Spleen (tissue), 7 donors: Measurements from ENCODE around the gene BUB1B.
"Not testable (repeated sequence)": the region's sequence is repeated elsewhere in the genome, so short reads cannot be mapped to it uniquely, and the experiment has no call there.

Experiments
- CTCF ChIP-seq, 11 experiments: fragments of 200-600 bp in 7 of 11; fragments of 450-650 bp in 4 of 11; sonication (generic) in 4 of 11; IDR thresholded peaks in 8 of 11; conservative IDR thresholded peaks in 3 of 11; 1 replicate in 7 of 11; 2 replicates in 4 of 11; pipeline versions ENCODE4 v1.4.0 to v1.8.0; 2016 to 2021; ENCODE audit warnings: antibody characterized with exemption in 11 of 11, inconsistent platforms in 4 of 11, mild to moderate bottlenecking in 1 of 11
- POLR2AphosphoS5 ChIP-seq, 3 donors: sonication (generic); formaldehyde crosslinking; IDR thresholded peaks; one replicate each; pipeline ENCODE4 v1.5.1; 2017; ENCODE audit warnings: antibody characterized with exemption in 3 of 3
- donor health status: DM: no; HTN: no; CAD: no; lungs with moderate emphysema.
- donor health status: DM: no; HTN: no; CAD: no.
- donor health status: DM: no; HTN: no; CAD: no.

GRCh38 chr15:40135846-40136450, 24.9 kb upstream of the BUB1B start:
- TF ChIP-seq CTCF (IDR thresholded peaks at IDR 0.05 in 8 of 11, conservative IDR thresholded peaks at IDR 0.05 in 3 of 11); POLR2AphosphoS5 (IDR thresholded peaks at IDR 0.05): not testable (repeated sequence)
